Measurements from ENCODE around the gene PRPH.

GRCh38 chr12:49336645-49337584 is 42.0 kb downstream of the PRPH start, which contains the start of gene C1QL4:
- TF ChIP-seq POLR2A (IDR thresholded peaks at IDR 0.05): no peak
- no peak for TF ChIP-seq EP300 (IDR thresholded peaks at IDR 0.05)
- TF ChIP-seq CTCF (IDR thresholded peaks at IDR 0.05): peak in 3 of 4 experiments; percentile 68 to 100 (median 82)
